ENCODE results near the gene ARHGAP28.

DNA sequence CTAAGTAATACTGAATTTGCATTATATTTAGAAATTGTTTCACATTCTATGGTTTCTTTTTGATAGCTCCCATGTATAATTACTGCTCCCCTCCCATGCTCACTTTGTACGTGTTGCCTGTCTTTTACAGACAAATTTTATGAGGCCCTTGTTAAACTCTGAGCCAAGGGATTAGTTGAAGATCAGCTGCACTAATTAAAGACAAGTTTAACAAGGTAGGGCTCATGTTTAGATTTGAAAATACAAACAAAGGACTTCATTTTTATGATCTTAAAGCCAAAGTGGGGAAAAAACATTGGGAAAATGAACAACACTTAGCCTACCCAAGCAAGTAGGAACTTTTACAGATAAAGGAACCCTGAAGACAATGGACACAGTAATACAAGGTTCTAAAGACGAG lies 46.2 kb downstream of the ARHGAP28 start:
- TF ChIP-seq, protein P1, sequence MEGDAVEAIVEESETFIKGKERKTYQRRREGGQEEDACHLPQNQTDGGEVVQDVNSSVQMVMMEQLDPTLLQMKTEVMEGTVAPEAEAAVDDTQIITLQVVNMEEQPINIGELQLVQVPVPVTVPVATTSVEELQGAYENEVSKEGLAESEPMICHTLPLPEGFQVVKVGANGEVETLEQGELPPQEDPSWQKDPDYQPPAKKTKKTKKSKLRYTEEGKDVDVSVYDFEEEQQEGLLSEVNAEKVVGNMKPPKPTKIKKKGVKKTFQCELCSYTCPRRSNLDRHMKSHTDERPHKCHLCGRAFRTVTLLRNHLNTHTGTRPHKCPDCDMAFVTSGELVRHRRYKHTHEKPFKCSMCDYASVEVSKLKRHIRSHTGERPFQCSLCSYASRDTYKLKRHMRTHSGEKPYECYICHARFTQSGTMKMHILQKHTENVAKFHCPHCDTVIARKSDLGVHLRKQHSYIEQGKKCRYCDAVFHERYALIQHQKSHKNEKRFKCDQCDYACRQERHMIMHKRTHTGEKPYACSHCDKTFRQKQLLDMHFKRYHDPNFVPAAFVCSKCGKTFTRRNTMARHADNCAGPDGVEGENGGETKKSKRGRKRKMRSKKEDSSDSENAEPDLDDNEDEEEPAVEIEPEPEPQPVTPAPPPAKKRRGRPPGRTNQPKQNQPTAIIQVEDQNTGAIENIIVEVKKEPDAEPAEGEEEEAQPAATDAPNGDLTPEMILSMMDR (IDR thresholded peaks at IDR 0.05) = no peak
- no peak for TF ChIP-seq POLR2A (IDR thresholded peaks at IDR 0.05)
- TF ChIP-seq POLR2AphosphoS5 (IDR thresholded peaks at IDR 0.05) = peak; percentile 39

Data from prostate gland (tissue), 2 donors.